Cardiac fibroblast (primary cell): Measurements from ENCODE around the gene MED16.
"Not testable (repeated sequence)": the region's sequence is repeated elsewhere in the genome, so short reads cannot be mapped to it uniquely, and the experiment has no call there.

ENCODE experiments used
- DNase-seq, 2 donors: peaks; one replicate each; pipeline versions ENCODE4 v3.0.0 to v3.0.0-alpha.2; 2010; ENCODE audit warnings: low read depth in 2 of 2
- H3K4me3 ChIP-seq, 2 donors: replicated peaks in 1 of 2; 1 replicate in 1 of 2; 2 replicates in 1 of 2; pipeline ENCODE4 v1.5.1; 2011; ENCODE audit warnings: low read depth in 2 of 2, low read length in 2 of 2, mild to moderate bottlenecking in 2 of 2, moderate library complexity in 1 of 2
- CTCF ChIP-seq: IDR thresholded peaks from one replicate; pipeline ENCODE4 v1.5.1; 2011; ENCODE audit warnings: low read depth, mild to moderate bottlenecking, low read length, inconsistent platforms

The MED16 gene

GRCh38 chr19:848386-848921, 44.5 kb downstream of the MED16 start:
- TF ChIP-seq CTCF = no peak
- no peak overlapping the region for H3K4me3 ChIP-seq
- no peak for DNase-seq

- no peak for DNase-seq
- TF ChIP-seq CTCF = no peak
- no peak overlapping the region for H3K4me3 ChIP-seq
These were observed 47.1 kb downstream of the MED16 start for GRCh38 chr19:845707-846521.

- TF ChIP-seq CTCF = no peak
- DNase-seq = no peak
- H3K4me3 ChIP-seq = no peak overlapping the region
These were observed 48.4 kb downstream of the MED16 start for GRCh38 chr19:844546-844971.

- no peak for TF ChIP-seq CTCF
- H3K4me3 ChIP-seq = peak overlapping the region in 1 of 2 donors; percentile 19
- no peak for DNase-seq
These were observed 49.0 kb downstream of the MED16 start for GRCh38 chr19:843836-844545.

- DNase-seq = no peak
- TF ChIP-seq CTCF = peak; percentile 3
- H3K4me3 ChIP-seq = no peak overlapping the region
These were observed 49.7 kb downstream of the MED16 start for GRCh38 chr19:843180-843835.

GRCh38 chr19:842802-843179, 50.2 kb downstream of the MED16 start:
- not testable (repeated sequence) for DNase-seq

More at GRCh38 chr19:842802-843179, 50.2 kb downstream of the MED16 start:
- not testable (repeated sequence) for H3K4me3 ChIP-seq
